ENCODE results near the gene LAMA3. TPM values are rescaled to one million over a fixed set of nuclear protein-coding genes. Genes with fewer than 3 reads are reported as not detected.

Gene LAMA3
- 2.4 TPM for total RNA-seq

DNA sequence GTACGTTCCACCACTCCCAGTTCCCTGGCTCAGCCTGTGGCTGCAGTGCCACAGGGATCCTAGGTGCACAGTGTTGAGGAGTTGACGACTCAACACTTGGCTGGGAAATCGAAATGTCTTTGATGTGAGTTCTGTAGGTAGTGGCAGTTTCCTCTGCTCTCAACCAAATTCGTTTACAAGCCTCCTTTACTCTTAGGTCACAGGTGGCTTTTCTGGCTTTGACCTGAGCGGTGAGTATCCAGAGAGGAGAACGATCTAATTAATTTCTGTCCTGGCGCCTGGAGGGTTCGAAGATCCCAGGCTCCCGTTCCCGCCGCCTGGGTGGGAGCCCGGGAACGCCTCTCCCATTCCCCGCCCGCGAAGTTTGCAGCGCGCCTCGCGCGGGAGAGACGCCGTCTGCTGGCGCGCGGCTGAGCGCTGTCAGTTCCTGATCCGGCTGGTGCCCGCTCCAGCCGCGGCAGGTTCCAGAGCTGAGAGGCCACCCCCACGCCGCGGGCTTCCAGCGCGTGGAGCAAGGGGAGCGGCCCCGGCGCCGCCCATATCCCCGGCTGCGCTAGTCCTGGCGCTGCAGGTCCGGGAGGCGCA, at the start of gene LAMA3:
LAMA3 (plus strand) TSS at position 423 of the 585 bp plus-strand sequence. CDS start 231 bp downstream, outside the sequence.
- DNase-seq (ENCODE audit: low read depth in 2 of 3, low spot score in 2 of 3) = peak in 2 of 3 donors; percentile 37 to 50

GRCh38 chr18:23640052-23640451, 49.2 kb upstream of the LAMA3 start:
- no peak for DNase-seq (ENCODE audit: low read depth in 2 of 3, low spot score in 2 of 3)

DNA sequence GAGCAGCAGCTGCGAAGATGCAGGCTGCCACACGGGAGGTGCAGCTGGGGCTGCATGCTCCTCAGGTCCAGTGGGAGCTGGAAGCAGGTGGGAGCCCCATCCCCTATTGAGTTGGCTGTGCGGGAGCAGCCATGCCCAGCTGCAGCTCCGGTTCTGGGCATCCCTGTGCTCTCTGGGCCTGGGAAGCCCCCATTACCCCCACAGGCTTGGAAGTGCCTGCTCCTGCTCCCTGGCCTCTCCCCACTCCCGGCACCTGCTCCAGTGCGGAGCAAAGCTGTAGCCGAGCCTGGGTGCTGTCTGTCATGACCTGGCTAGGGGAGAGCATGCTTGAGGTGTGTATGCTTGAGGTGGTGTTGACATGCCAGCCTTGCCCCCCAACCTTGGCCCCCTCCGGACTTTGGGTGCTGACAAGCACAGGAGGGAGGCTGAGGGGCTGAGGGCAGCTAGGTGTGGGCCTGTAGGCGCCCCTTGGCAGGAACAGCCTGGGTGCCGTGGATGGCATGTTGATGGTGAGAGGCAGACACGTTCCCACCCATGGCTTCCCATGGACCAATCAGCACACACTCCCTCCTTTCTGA, 48.0 kb upstream of the LAMA3 start:
- DNase-seq (ENCODE audit: low read depth in 2 of 3, low spot score in 2 of 3) = no peak

GRCh38 chr18:23641937-23642666, 47.2 kb upstream of the LAMA3 start:
- no peak for DNase-seq (ENCODE audit: low read depth in 2 of 3, low spot score in 2 of 3)

- DNase-seq (ENCODE audit: low read depth in 2 of 3, low spot score in 2 of 3) = no peak
Observed at GRCh38 chr18:23643815-23644490, 45.3 kb upstream of the LAMA3 start.

DNA sequence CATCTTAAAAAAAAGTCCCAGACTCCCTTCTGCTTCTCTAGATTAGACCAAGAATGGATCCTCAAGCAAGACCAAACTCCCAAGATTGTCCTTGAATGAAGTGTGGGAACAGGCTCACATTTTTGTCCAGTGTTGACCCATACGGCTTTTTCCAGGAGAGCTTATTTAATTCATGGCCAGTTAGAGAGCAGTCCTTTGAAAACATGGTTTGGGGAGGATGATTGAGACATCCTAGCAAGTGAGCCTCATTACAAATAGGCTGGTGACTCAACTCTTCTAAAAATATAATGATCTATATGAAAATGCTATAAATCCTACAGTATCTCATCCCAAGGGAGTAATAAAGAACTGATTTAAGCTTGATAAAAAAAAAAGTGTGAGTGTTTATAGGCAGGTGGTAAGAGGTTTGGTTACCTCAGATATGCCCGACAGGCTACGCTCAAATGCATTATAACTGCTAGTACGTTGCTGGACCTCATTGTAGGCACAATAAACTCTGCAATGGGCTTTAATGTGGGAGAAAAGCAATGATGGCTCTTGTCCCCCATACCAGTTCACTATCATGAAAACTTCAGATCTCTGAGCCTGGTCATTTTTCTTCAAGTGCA, 43.6 kb upstream of the LAMA3 start:
- DNase-seq (ENCODE audit: low read depth in 2 of 3, low spot score in 2 of 3) = no peak

DNA sequence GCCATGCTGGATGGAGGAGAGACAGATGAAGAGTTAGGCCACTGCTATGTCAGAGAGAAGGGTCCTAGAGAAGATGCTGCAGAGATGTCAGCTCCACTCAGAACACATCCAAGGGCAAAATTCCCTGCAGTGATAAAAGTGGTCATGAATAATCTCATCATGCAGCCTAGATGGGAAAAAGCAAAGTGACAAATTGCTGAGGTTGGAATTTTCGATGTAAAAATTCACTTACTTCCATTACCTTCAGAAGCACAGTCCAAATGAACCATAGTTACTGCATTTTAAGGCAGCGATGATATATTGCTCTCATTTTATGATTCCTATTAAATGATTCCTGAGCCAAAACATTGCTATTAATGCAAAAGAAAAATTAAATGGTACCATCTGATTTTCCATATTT, 43.0 kb upstream of the LAMA3 start:
- no peak for DNase-seq (ENCODE audit: low read depth in 2 of 3, low spot score in 2 of 3)

GRCh38 chr18:23648456-23648855, 40.8 kb upstream of the LAMA3 start:
- DNase-seq (ENCODE audit: low read depth in 2 of 3, low spot score in 2 of 3) = no peak

DNA sequence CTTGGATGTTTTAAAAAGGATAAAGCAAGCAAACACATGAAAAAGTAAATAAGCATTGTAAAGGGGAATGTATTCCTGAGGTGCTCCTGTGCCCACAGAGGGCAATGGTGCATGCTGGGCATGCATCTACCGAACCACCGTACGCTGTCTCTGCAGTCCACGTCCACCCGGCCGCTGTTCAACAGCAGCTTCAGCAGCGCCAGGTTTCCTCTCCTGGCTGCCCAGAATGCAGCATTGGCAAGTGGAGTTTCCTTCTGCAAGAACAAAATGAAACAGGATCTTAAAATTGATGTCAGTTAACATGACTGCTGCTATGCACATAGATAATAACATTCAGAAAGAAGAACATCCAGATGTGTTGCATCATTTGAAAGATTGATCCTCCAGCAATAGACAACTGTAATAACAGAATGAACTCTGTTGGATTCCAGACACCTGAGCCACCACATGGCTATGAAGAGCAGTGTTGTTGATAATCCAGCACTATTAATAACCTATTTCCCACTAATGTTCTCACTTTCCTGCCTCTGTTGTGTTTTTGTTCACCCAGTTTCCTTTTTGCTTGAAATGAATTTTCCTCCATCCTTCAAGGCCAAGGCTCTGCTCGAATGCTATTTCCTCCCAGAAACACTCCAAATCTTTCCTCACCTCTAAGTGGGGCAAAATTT, 40.2 kb upstream of the LAMA3 start:
- no peak for DNase-seq (ENCODE audit: low read depth in 2 of 3, low spot score in 2 of 3)

DNA sequence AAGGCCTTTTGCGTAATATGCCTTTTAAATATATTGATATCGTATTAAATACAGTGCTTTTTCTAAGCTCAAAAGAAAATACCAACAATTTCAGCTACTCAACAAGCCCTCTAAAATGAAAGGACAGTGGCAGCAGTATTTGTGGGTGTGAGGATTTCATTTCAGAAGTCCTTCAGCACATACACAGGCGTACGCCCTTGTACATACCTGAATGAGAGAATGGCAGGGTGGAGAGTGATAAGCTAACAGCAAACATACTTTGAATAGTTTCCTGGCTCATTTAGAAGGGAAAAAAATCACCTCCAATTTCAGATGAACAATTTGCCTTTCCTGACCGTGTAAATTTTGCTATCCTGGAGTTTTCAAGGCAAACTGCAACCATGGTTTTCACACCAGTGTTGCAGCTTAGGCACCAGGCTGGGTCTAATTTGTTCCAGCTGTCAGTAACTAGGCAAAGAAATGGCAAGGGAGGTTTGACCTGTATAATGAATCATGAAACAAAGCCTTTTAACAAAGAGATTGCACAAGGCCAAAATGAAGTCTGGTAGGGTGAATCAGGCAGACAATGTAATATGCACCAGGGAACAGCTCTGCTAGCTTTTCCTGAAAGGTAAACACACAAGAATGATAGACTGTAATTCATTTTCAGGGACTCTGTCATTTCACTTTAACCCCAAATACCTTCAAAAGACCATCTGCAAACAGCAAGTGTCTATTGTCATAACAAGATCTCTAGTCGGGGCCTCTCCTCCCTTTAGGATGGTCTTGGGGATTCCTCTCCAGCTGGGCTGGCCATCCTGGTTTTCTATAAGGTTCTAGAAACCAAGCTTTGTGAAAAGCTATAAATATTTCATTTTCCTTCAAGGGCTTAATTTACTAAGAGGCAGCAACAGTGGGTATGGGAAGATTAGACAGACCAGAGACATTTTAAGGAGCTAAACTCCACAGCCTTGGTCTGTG, 38.0 kb upstream of the LAMA3 start:
- DNase-seq (ENCODE audit: low read depth in 2 of 3, low spot score in 2 of 3) = no peak

DNA sequence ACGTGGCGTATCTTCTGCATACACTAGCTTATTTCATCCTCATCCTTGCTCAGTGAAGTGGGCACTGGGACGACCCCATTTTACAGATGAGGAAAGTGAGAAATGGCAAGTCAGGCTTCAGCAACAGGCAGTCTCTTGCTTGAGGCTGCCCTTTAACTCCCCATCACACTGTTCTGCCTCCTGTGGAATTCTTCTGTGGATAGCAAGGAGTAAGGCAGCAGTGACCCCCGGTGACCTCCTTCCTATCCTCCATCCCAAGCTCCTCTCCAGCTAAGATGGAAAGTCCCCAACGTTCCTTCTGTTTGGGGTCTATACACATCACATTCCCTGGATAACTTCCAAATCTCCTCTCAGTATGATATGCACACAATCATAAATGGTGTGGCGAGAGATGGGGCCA, 37.0 kb upstream of the LAMA3 start:
- no peak for DNase-seq (ENCODE audit: low read depth in 2 of 3, low spot score in 2 of 3)

GRCh38 chr18:23658285-23658684, 31.0 kb upstream of the LAMA3 start:
- no peak for DNase-seq (ENCODE audit: low read depth in 2 of 3, low spot score in 2 of 3)

DNA sequence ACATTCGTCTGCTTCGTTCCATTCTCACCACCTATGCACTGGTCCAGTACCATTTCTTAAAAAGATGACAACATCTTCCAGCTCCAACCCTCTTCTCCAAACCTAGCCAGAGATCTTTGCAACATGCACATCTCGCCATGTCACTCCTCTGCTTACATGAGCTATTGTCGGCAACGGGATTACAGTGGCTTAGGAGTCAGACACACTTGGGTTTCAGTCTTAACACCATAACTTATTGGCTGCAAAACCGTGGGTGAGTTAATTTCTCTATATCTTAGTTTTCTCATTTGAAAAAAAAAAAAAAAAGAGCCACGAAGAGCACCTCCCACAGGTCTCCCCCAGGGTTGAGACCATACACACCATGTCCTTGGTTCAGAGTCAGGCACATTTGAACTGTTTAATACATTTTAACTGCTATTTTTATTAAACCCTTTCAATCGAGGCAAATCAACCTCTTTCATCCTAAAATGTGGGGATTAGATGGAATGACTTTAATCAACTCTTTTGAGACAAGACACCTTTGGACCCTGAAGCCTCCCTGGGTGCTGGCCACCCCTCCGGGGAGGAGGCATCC, 27.4 kb upstream of the LAMA3 start:
- DNase-seq (ENCODE audit: low read depth in 2 of 3, low spot score in 2 of 3) = peak in 1 of 3 donors; percentile 13

DNA sequence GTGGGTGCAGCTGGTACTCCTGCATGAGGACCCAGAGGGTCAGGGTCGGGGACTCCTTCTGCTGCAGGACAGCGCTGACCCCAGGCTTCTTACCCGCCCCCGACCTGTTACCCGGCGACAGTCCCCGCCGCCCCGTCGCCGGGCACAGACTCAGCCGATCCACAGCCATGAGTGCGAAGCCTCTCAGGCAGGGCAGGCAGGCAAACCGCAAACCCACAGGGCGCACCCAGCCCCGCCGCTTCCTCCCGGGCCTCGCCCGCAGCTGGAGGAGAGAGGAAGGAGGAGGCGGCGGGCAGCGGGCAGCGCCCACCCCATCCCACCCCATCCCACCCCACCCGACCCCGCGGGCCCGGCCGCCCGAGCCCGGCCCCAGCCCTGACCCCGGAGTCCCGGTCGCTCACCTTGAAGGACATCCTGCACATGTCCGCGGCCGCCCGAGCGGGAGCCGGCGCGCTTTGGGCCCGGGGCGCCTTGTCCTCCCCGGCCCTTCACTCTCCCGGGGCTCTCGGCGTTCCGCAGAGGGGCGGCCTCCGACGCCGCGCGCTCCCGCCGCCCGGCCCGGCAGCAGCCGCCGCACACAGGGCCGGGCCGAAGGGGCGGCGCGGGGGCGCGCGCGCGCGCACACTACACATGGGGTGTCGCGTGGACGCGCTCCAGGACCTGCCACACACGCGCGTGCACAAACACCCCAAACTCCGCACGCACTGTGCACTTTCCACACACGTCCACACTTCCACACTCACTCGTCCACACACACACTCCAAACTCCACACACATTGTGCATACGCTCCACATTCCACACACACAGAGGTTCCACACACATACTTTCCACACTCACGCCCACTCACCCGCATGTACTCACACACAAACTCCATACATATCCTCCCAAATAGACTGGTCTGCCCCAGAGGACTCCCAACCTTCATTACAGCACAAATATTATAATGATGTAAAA, 26.7 kb upstream of the LAMA3 start, which contains the start of gene ANKRD29:
ANKRD29 (minus strand) TSS at position 603 of the 955 bp plus-strand sequence; CDS start at position 422, 181 bp downstream.
- peak; percentile 7 to 65 (median 59) for DNase-seq (ENCODE audit: low read depth in 2 of 3, low spot score in 2 of 3)

DNA sequence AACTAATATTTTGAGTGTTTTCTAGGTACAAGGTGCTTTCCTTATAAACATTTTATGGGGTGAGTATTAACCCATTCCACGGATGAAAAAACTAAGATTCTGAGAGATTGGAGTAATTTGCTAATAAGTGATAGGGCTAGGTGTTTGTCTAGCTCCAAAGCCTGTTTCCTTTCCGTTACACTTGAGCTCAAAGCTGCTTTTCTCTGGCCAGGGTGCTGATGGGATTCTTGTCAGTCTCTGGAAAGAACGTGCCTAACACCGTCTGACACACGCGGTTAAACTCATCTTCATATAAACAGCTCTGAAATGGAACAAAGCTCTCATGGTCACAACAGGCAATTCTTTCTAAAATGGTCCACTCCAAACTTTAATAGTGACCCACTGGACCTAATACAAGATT, 24.6 kb upstream of the LAMA3 start:
- DNase-seq (ENCODE audit: low read depth in 2 of 3, low spot score in 2 of 3) = no peak

DNA sequence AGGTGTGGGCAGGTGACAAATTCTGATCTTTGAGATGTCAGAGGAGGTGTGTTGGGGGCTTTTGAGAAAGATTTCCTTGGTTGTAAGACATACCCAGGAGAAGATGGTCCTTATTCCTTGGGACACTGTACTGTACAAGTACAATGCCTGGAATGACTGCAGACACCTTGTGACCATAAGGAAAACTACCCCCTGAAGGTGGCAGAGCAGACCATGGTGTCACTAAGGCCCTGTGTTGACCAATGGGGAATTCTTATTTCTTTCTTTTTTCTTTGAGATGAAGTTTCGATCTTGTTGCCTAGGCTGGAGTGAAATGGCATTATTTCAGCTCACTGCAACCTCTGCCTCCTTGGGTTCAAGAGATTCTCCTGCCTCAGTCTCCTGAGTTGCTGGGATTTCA, 22.1 kb upstream of the LAMA3 start:
- DNase-seq (ENCODE audit: low read depth in 2 of 3, low spot score in 2 of 3) = no peak

DNA sequence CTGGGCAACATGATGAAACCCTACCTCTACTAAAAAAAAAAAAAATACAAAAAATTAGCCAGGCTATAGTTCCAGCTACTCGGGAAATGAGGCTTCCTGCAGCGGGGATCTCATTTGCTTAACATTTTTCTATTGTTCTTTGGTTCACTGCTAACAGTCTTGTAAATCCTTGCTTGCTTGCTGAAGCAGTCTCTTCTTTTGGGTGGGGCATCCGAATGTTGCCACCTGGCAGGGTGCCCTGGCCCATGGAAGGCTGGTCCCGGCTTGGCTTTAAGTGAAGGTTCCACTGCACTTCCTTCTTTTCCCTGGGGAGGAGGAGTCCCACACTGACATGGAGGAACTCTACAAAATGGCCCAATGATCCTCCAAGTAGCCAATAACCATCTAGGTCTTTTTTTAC, 20.5 kb upstream of the LAMA3 start:
- no peak for DNase-seq (ENCODE audit: low read depth in 2 of 3, low spot score in 2 of 3)
